CD14-positive monocyte (primary cell): Measurements from ENCODE around the gene RASGRP2. TPM values are rescaled to one million over a fixed set of nuclear protein-coding genes. Genes with fewer than 3 reads are reported as not detected.

ENCODE experiments used
- DNase-seq, 3 donors: peaks; one replicate each; pipeline ENCODE4 v3.0.0-alpha.2; 2011 to 2022
- H2AFZ ChIP-seq: 2 replicates; pipeline ENCODE4 v1.6.0; 2012; ENCODE audit warnings: mild to moderate bottlenecking, low read depth, low read length, inconsistent platforms; ENCODE audit not compliant: insufficient read depth, poor library complexity, severe bottlenecking
- H3K27ac ChIP-seq, 2 donors: 1 replicate in 1 of 2; 2 replicates in 1 of 2; pipeline ENCODE4 v1.5.1; 2012 to 2013; ENCODE audit warnings: low read length in 2 of 2, control low read depth in 1 of 2, inconsistent platforms in 1 of 2, low read depth in 1 of 2, mild to moderate bottlenecking in 1 of 2
- H3K27me3 ChIP-seq, 2 donors: one replicate each; pipeline versions ENCODE4 v1.6.0 to v1.6.1; 2011 to 2013; ENCODE audit warnings: low read length in 2 of 2; ENCODE audit not compliant: control insufficient read depth in 2 of 2, insufficient read depth in 2 of 2
- H3K36me3 ChIP-seq, 2 donors: replicated peaks in 1 of 2; 1 replicate in 1 of 2; 2 replicates in 1 of 2; pipeline versions ENCODE4 v1.5.1 to v1.6.1; 2012 to 2013; ENCODE audit warnings: low read length in 2 of 2, control low read depth in 1 of 2, inconsistent platforms in 1 of 2, mild to moderate bottlenecking in 1 of 2; ENCODE audit not compliant: insufficient read depth in 2 of 2, control insufficient read depth in 1 of 2
- H3K4me1 ChIP-seq, 2 donors: 1 replicate in 1 of 2; 2 replicates in 1 of 2; pipeline versions ENCODE4 v1.5.1 to v1.6.1; 2012 to 2013; ENCODE audit warnings: low read length in 2 of 2, control low read depth in 1 of 2, inconsistent platforms in 1 of 2, mild to moderate bottlenecking in 1 of 2, moderate library complexity in 1 of 2; ENCODE audit not compliant: insufficient read depth in 2 of 2, control insufficient read depth in 1 of 2
- H3K4me2 ChIP-seq: replicated peaks from 2 replicates; pipeline ENCODE3; 2012; ENCODE audit warnings: low read length, moderate library complexity, mild to moderate bottlenecking; ENCODE audit not compliant: poor library complexity, severe bottlenecking; ENCODE audit errors: extremely low read depth
- H3K4me3 ChIP-seq, 3 experiments: fragments of 200-600 bp in 1 of 3; sonication (generic) in 1 of 3; replicated peaks in 1 of 3; 1 replicate in 2 of 3; 2 replicates in 1 of 3; pipeline ENCODE4 v1.5.1; 2011 to 2013; ENCODE audit warnings: low read length in 3 of 3, mild to moderate bottlenecking in 3 of 3, control low read depth in 2 of 3, low read depth in 2 of 3, inconsistent platforms in 1 of 3, moderate library complexity in 1 of 3
- H3K79me2 ChIP-seq: 2 replicates; pipeline ENCODE4 v1.6.0; 2012; ENCODE audit warnings: mild to moderate bottlenecking, control low read depth, inconsistent platforms, low read length, moderate library complexity; ENCODE audit not compliant: insufficient read depth
- H3K9ac ChIP-seq: 2 replicates; pipeline ENCODE4 v1.6.0; 2017; ENCODE audit warnings: low read length, mild to moderate bottlenecking; ENCODE audit not compliant: insufficient read depth, poor library complexity, severe bottlenecking
- H3K9me3 ChIP-seq, 2 donors: replicated peaks in 1 of 2; 1 replicate in 1 of 2; 2 replicates in 1 of 2; pipeline versions ENCODE4 v1.5.1 to v1.6.1; 2012 to 2013; ENCODE audit warnings: low read length in 2 of 2, control low read depth in 1 of 2; ENCODE audit not compliant: control insufficient read depth in 1 of 2, insufficient read depth in 1 of 2
- H4K20me1 ChIP-seq: 2 replicates; pipeline ENCODE4 v1.6.0; 2012; ENCODE audit warnings: mild to moderate bottlenecking, low read length, control low read depth, moderate library complexity; ENCODE audit not compliant: insufficient read depth
- H3K27ac Mint-ChIP-seq, 7 donors: one replicate each; pipeline ENCODE4 v1.8.0; 2020; ENCODE audit warnings: mild to moderate bottlenecking in 7 of 7, mixed read lengths in 7 of 7, moderate library complexity in 6 of 7, inconsistent platforms in 2 of 7
- H3K27me3 Mint-ChIP-seq, 3 donors: one replicate each; pipeline ENCODE4 v1.8.0; 2021 to 2022; ENCODE audit warnings: low read depth in 3 of 3, mild to moderate bottlenecking in 3 of 3, mixed read lengths in 3 of 3, moderate library complexity in 3 of 3, inconsistent platforms in 1 of 3
- H3K36me3 Mint-ChIP-seq, 2 donors: one replicate each; pipeline ENCODE4 v1.8.0; 2020; ENCODE audit warnings: mixed read lengths in 2 of 2, inconsistent platforms in 1 of 2, mild to moderate bottlenecking in 1 of 2
- H3K4me1 Mint-ChIP-seq: one replicate; pipeline ENCODE4 v1.8.0; 2020; ENCODE audit warnings: mild to moderate bottlenecking, mixed read lengths
- H3K4me3 Mint-ChIP-seq, 2 donors: one replicate each; pipeline ENCODE4 v1.8.0; 2020; ENCODE audit warnings: mild to moderate bottlenecking in 2 of 2, mixed read lengths in 2 of 2, moderate library complexity in 1 of 2
- H3K9me3 Mint-ChIP-seq, 7 donors: one replicate each; pipeline ENCODE4 v1.8.0; 2020 to 2022; ENCODE audit warnings: mixed read lengths in 7 of 7, mild to moderate bottlenecking in 6 of 7, moderate library complexity in 6 of 7, inconsistent platforms in 2 of 7
- WGBS: methylation state at CpG from one replicate; pipeline ENCODE4 v1.1.5; 2013; ENCODE audit warnings: missing lambda C conversion rate; ENCODE audit not compliant: insufficient coverage; 5-methylcytosine and 5-hydroxymethylcytosine counted together
- intact Hi-C, 2 donors: fragments of 100-400 bp; cut with micrococcal nuclease; formaldehyde crosslinking; loops; one replicate each; pipeline versions ENCODE4 v1.15.0 to v1.15.1; 2023
- polyA plus RNA-seq, 3 donors: library from polyadenylated mRNA; depleted of rRNA in 1 of 3; unstranded in 2 of 3; stranded (reverse) in 1 of 3; fragments of 300-500 nt in 2 of 3; fragments of >200 nt in 1 of 3; fragmentation: Illumina TruSeq in 2 of 3; gene quantifications; 1 replicate in 2 of 3; 2 replicates in 1 of 3; pipeline ENCODE4 v1.2.3, GENCODE V29; 2012 to 2021
- TF ChIP-seq, protein P1 (sequence below): fragments of 200-600 bp; IDR thresholded peaks from one replicate; pipeline ENCODE4 v1.8.0; 2022; ENCODE audit warnings: antibody characterized with exemption, mild to moderate bottlenecking

Gene RASGRP2
- polyA plus RNA-seq, 3 donors = 67.6 to 242 (median 68.8) TPM

GRCh38 chr11:64679846-64680245 is 64.1 kb downstream of the RASGRP2 start:
- H3K27ac ChIP-seq = no peak overlapping the region
- peaks cover 0 to 13% (median 11%) of the 10 kb centered on the region in 3 donors for H3K27me3 Mint-ChIP-seq
- H3K4me3 Mint-ChIP-seq = no peak overlapping the region
- H3K4me3 ChIP-seq = no peak overlapping the region
- H3K27ac Mint-ChIP-seq = peak overlapping the region in 1 of 7 donors; percentile 68
- DNase-seq = no peak
- H3K36me3 Mint-ChIP-seq = no peaks in the 10 kb centered on the region
- H3K9me3 ChIP-seq = no peaks in the 10 kb centered on the region
- no peak overlapping the region for H3K9ac ChIP-seq
- H3K4me1 ChIP-seq = peaks cover 18 to 19% of the 10 kb centered on the region in 2 donors
- H3K9me3 Mint-ChIP-seq = no peaks in the 10 kb centered on the region
- 0% methylated on average over 1 of the region's 2 CpGs for WGBS
- H4K20me1 ChIP-seq = no peaks in the 10 kb centered on the region
- TF ChIP-seq, protein P1, sequence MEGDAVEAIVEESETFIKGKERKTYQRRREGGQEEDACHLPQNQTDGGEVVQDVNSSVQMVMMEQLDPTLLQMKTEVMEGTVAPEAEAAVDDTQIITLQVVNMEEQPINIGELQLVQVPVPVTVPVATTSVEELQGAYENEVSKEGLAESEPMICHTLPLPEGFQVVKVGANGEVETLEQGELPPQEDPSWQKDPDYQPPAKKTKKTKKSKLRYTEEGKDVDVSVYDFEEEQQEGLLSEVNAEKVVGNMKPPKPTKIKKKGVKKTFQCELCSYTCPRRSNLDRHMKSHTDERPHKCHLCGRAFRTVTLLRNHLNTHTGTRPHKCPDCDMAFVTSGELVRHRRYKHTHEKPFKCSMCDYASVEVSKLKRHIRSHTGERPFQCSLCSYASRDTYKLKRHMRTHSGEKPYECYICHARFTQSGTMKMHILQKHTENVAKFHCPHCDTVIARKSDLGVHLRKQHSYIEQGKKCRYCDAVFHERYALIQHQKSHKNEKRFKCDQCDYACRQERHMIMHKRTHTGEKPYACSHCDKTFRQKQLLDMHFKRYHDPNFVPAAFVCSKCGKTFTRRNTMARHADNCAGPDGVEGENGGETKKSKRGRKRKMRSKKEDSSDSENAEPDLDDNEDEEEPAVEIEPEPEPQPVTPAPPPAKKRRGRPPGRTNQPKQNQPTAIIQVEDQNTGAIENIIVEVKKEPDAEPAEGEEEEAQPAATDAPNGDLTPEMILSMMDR = no peak
- peaks cover 27% of the 10 kb centered on the region for H3K4me1 Mint-ChIP-seq
- intact Hi-C loops = no loop called here
- no peak overlapping the region for H2AFZ ChIP-seq
- H3K4me2 ChIP-seq = no peak overlapping the region
- H3K36me3 ChIP-seq = no peaks in the 10 kb centered on the region
- H3K27me3 ChIP-seq = no peaks in the 10 kb centered on the region
- no peaks in the 10 kb centered on the region for H3K79me2 ChIP-seq

- TF ChIP-seq, protein P1 = no peak
- no peaks in the 10 kb centered on the region for H3K36me3 Mint-ChIP-seq
- 100% methylated on average over 4 of the region's 6 CpGs for WGBS
- no peak overlapping the region for H3K27ac Mint-ChIP-seq
- Histone ChIP-seq H3K4me3 (no peak overlapping the region), H3K27me3 (no peaks in the 10 kb centered on the region), H3K27ac (no peak overlapping the region), H3K4me2 (no peak overlapping the region), H2AFZ (no peak overlapping the region), H3K36me3 (no peaks in the 10 kb centered on the region), H3K9me3 (no peaks in the 10 kb centered on the region), H3K4me1 (peaks cover 24 to 27% of the 10 kb centered on the region in 2 donors), H3K79me2 (no peaks in the 10 kb centered on the region), H3K9ac (no peak overlapping the region), H4K20me1 (no peaks in the 10 kb centered on the region)
- no peak for DNase-seq
- peaks cover 0 to 12% (median 11%) of the 10 kb centered on the region in 3 donors for H3K27me3 Mint-ChIP-seq
- no peaks in the 10 kb centered on the region for H3K9me3 Mint-ChIP-seq
- no peak overlapping the region for H3K4me3 Mint-ChIP-seq
- H3K4me1 Mint-ChIP-seq = peaks cover 38% of the 10 kb centered on the region
- intact Hi-C loops = no loop called here
Measured at GRCh38 chr11:64677441-64678023, 66.4 kb downstream of the RASGRP2 start.

Other genes with a start within 250 kb of the RASGRP2 start
- not detected for gene SLC22A11, start 188.2 kb downstream of the RASGRP2 start, polyA plus RNA-seq
- not detected for gene SLC22A12, start 152.9 kb downstream of the RASGRP2 start, polyA plus RNA-seq
- under 1 TPM in 1 of 3 donors, not detected in 2; 0.07 TPM for gene NRXN2, start 20.9 kb downstream of the RASGRP2 start, polyA plus RNA-seq
- 1 to 10 TPM in 1 of 3 donors, under 1 TPM in 1, not detected in 1; 0.05 to 1.8 TPM for gene PYGM, start 15.8 kb upstream of the RASGRP2 start, polyA plus RNA-seq
- 100 to 1,000 TPM in 1 of 3 donors, 10 to 100 TPM in 2; 31.6 to 302 (median 47.7) TPM for gene SF1, start 34.4 kb upstream of the RASGRP2 start, polyA plus RNA-seq
- 10 to 100 TPM in 2 of 3 donors, 1 to 10 TPM in 1; 9.9 to 38.0 (median 12.6) TPM for gene MAP4K2, start 59.1 kb upstream of the RASGRP2 start, polyA plus RNA-seq
- 10 to 100 TPM in 2 of 3 donors, 1 to 10 TPM in 1; 9.4 to 26.2 (median 10.0) TPM for gene MEN1, start 66.4 kb upstream of the RASGRP2 start, polyA plus RNA-seq
- under 1 TPM in 1 of 3 donors, not detected in 2; 0.23 TPM for gene CDC42BPG, start 100.5 kb upstream of the RASGRP2 start, polyA plus RNA-seq
- gene EHD1, start 134.5 kb upstream of the RASGRP2 start, polyA plus RNA-seq = 100 to 1,000 TPM in 1 of 3 donors, 10 to 100 TPM in 2; 30.3 to 212 (median 48.4) TPM
- 10 to 100 TPM in 1 of 3 donors, 1 to 10 TPM in 2; 2.6 to 24.9 (median 4.0) TPM for gene ATG2A, start 173.1 kb upstream of the RASGRP2 start, polyA plus RNA-seq
- gene PPP2R5B, start 180.5 kb upstream of the RASGRP2 start, polyA plus RNA-seq = 10 to 100 TPM in 1 of 3 donors, 1 to 10 TPM in 2; 9.0 to 26.7 (median 9.4) TPM
- gene GPHA2, start 191.8 kb upstream of the RASGRP2 start, polyA plus RNA-seq = not detected
- gene MAJIN, start 228.0 kb upstream of the RASGRP2 start, polyA plus RNA-seq = not detected